B cell (primary cell): ENCODE results near the gene KDELR3.

ENCODE experiments used
- EZH2 ChIP-seq: IDR thresholded peaks from 2 replicates; pipeline ENCODE4 v1.6.1; 2012; ENCODE audit warnings: borderline replicate concordance, low read depth, mild to moderate bottlenecking, moderate library complexity, low read length; ENCODE audit not compliant: insufficient read depth, poor library complexity, severe bottlenecking
- TF ChIP-seq, protein P1 (sequence below): fragments of 200-600 bp; IDR thresholded peaks from one replicate; pipeline ENCODE4 v1.8.0; 2022; ENCODE audit warnings: antibody characterized with exemption, mild to moderate bottlenecking

DNA sequence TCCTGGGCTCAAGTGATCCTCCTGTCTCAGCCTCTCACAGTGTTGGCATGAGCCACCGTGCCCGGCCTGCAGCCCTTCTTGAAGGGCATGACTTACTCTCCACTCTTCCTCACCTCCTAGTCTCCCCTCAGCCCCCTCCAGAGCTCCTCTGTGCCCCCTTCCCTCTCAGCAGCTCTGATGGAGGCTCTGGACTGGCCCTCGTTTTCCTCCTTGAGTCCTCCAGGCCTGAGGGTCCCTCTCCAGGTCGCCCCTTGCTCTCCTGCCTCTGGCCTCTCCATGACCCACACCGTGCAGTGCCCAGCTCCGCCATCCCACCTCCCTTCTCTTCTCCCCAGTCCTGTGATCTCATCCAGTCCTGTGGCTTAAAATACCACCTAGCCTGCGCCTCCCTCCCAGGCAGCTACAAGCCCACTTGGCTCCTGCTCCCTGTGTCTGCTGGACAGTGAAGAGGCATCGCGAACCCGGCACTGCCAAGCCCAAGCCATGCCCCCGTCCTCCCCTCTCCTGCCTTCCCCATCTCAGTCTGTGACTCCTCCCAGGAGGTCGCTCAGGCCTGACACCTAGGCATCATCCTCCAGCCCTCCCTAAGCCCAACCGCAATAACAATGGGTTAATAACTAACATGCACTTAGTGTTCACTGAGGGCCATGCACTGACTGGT lies 24.8 kb upstream of the KDELR3 start:
- TF ChIP-seq, protein P1, sequence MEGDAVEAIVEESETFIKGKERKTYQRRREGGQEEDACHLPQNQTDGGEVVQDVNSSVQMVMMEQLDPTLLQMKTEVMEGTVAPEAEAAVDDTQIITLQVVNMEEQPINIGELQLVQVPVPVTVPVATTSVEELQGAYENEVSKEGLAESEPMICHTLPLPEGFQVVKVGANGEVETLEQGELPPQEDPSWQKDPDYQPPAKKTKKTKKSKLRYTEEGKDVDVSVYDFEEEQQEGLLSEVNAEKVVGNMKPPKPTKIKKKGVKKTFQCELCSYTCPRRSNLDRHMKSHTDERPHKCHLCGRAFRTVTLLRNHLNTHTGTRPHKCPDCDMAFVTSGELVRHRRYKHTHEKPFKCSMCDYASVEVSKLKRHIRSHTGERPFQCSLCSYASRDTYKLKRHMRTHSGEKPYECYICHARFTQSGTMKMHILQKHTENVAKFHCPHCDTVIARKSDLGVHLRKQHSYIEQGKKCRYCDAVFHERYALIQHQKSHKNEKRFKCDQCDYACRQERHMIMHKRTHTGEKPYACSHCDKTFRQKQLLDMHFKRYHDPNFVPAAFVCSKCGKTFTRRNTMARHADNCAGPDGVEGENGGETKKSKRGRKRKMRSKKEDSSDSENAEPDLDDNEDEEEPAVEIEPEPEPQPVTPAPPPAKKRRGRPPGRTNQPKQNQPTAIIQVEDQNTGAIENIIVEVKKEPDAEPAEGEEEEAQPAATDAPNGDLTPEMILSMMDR, result no peak
- TF ChIP-seq EZH2, result no peak
